Mesenchymal stem cell (in vitro differentiated cells and primary cell): Measurements from ENCODE around the gene ANKRD9.

Experiments
- DNase-seq: peaks from one replicate; pipeline ENCODE4 v3.0.0-alpha.2; 2013
- H2AFZ ChIP-seq: one replicate; pipeline ENCODE4 v1.6.1; 2013; ENCODE audit warnings: low read depth, mild to moderate bottlenecking, control low read depth, inconsistent platforms, low read length, moderate library complexity
- H2AK5ac ChIP-seq: 2 replicates; pipeline ENCODE4 v1.6.1; 2013; ENCODE audit warnings: low read length, moderate library complexity, mild to moderate bottlenecking, inconsistent platforms; ENCODE audit not compliant: severe bottlenecking
- H2BK120ac ChIP-seq: one replicate; pipeline ENCODE4 v1.6.1; 2013; ENCODE audit warnings: low read depth, mild to moderate bottlenecking, inconsistent platforms, low read length, moderate library complexity
- H2BK12ac ChIP-seq, 2 experiments: one replicate each; pipeline ENCODE4 v1.6.1; 2013; ENCODE audit warnings: inconsistent platforms in 2 of 2, low read length in 2 of 2, mild to moderate bottlenecking in 2 of 2, moderate library complexity in 2 of 2, control low read depth in 1 of 2
- H2BK15ac ChIP-seq: one replicate; pipeline ENCODE4 v1.6.1; 2013; ENCODE audit warnings: mild to moderate bottlenecking, low read depth, inconsistent platforms; ENCODE audit not compliant: poor library complexity, severe bottlenecking
- H2BK5ac ChIP-seq: 2 replicates; pipeline ENCODE4 v1.6.1; 2013; ENCODE audit warnings: low read depth, mild to moderate bottlenecking, low read length, control low read depth, inconsistent platforms; ENCODE audit not compliant: poor library complexity, severe bottlenecking
- H3K14ac ChIP-seq, 2 experiments: one replicate each; pipeline ENCODE4 v1.6.1; 2013; ENCODE audit warnings: inconsistent platforms in 2 of 2, low read length in 2 of 2, control low read depth in 1 of 2, mild to moderate bottlenecking in 1 of 2, moderate library complexity in 1 of 2
- H3K18ac ChIP-seq, 2 experiments: one replicate each; pipeline ENCODE4 v1.6.1; 2013; ENCODE audit warnings: inconsistent platforms in 2 of 2, low read length in 2 of 2, control low read depth in 1 of 2, low read depth in 1 of 2, mild to moderate bottlenecking in 1 of 2
- H3K23ac ChIP-seq, 2 experiments: one replicate each; pipeline ENCODE4 v1.6.1; 2013; ENCODE audit warnings: inconsistent platforms in 2 of 2, low read length in 2 of 2, mild to moderate bottlenecking in 2 of 2, moderate library complexity in 2 of 2, control low read depth in 1 of 2
- H3K27ac ChIP-seq: 2 replicates; pipeline ENCODE4 v1.5.1; 2013; ENCODE audit warnings: mild to moderate bottlenecking, moderate library complexity, low read length, control low read depth, inconsistent platforms; ENCODE audit not compliant: poor library complexity, severe bottlenecking
- H3K27me3 ChIP-seq, 2 experiments: 2 replicates each; pipeline versions ENCODE4 v1.6.1 to v1.7.0; 2013; ENCODE audit warnings: low read length in 2 of 2, mild to moderate bottlenecking in 2 of 2, moderate library complexity in 2 of 2, control low read depth in 1 of 2, inconsistent platforms in 1 of 2; ENCODE audit not compliant: control insufficient read depth in 1 of 2, insufficient read depth in 1 of 2
- H3K36me3 ChIP-seq, 2 experiments: 2 replicates each; pipeline versions ENCODE4 v1.6.1 to v1.7.0; 2013; ENCODE audit warnings: low read length in 2 of 2, control low read depth in 1 of 2, inconsistent platforms in 1 of 2, low read depth in 1 of 2, mild to moderate bottlenecking in 1 of 2; ENCODE audit not compliant: insufficient read depth in 2 of 2, control insufficient read depth in 1 of 2
- H3K4ac ChIP-seq, 2 experiments: one replicate each; pipeline ENCODE4 v1.6.1; 2013; ENCODE audit warnings: inconsistent platforms in 2 of 2, low read length in 2 of 2, mild to moderate bottlenecking in 2 of 2, moderate library complexity in 2 of 2, control low read depth in 1 of 2, low read depth in 1 of 2
- H3K4me1 ChIP-seq: 2 replicates; pipeline ENCODE4 v1.6.1; 2013; ENCODE audit warnings: low read depth, low read length, control low read depth; ENCODE audit not compliant: control insufficient read depth, insufficient read depth
- H3K4me2 ChIP-seq: 2 replicates; pipeline ENCODE4 v1.6.1; 2013; ENCODE audit warnings: low read length, mild to moderate bottlenecking, inconsistent platforms; ENCODE audit not compliant: poor library complexity, severe bottlenecking
- H3K4me3 ChIP-seq, 2 experiments: 2 replicates each; pipeline versions ENCODE4 v1.5.1 to v1.7.0; 2013; ENCODE audit warnings: low read length in 2 of 2, mild to moderate bottlenecking in 2 of 2, control low read depth in 1 of 2, low read depth in 1 of 2; ENCODE audit not compliant: insufficient read depth in 1 of 2
- H3K79me1 ChIP-seq: replicated peaks from 2 replicates; pipeline ENCODE4 v1.6.1; 2013; ENCODE audit warnings: mild to moderate bottlenecking, control low read depth, low read length, inconsistent platforms; ENCODE audit not compliant: poor library complexity, severe bottlenecking
- H3K9ac ChIP-seq: 2 replicates; pipeline ENCODE4 v1.7.0; 2013; ENCODE audit warnings: mild to moderate bottlenecking, low read length, moderate library complexity
- H3K9me3 ChIP-seq: 2 replicates; pipeline ENCODE4 v1.7.0; 2013; ENCODE audit warnings: mild to moderate bottlenecking, low read length; ENCODE audit not compliant: control insufficient read depth
- H4K8ac ChIP-seq: one replicate; pipeline ENCODE4 v1.6.1; 2013; ENCODE audit warnings: inconsistent platforms, mild to moderate bottlenecking, low read length, moderate library complexity
- H4K91ac ChIP-seq: one replicate; pipeline ENCODE4 v1.6.1; 2013; ENCODE audit warnings: mild to moderate bottlenecking, low read length, inconsistent platforms
- WGBS: methylation state at CpG from one replicate; pipeline ENCODE4 v1.1.7; 2013; ENCODE audit warnings: mixed read lengths; 5-methylcytosine and 5-hydroxymethylcytosine counted together

Gene ANKRD9

DNA sequence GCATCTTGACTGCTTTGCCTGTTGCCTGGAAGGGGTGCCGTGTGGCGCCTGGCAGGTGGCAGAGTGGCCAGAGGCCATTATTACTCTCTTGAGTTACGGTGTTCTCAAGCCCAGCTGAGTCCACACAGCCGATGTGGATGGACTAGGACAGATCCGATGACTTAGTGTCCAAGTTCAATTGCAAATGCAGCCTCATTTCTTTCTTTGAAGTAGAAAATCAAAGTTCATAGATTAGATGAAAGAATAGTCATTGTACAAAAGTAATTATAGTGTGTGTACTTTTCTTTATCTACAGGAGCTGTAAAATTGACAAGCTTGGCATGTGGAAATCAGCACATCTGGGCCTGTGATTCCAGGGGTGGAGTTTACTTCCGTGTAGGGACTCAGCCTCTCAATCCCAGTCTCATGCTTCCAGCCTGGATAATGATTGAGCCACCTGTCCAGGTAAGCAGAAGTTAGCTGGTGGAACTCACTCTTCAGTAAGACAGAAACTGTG is 44.7 kb downstream of the ANKRD9 start:
- H3K9ac ChIP-seq, result no peak overlapping the region
- H4K8ac ChIP-seq, result no peak overlapping the region
- no peak for DNase-seq
- H3K27me3 ChIP-seq, result no peaks in the 10 kb centered on the region
- no peak overlapping the region for H3K4me3 ChIP-seq
- H3K14ac ChIP-seq, result no peak overlapping the region
- 95% methylated on average over 6 of the region's 6 CpGs for WGBS
- H2BK15ac ChIP-seq, result no peak overlapping the region
- H4K91ac ChIP-seq, result no peak overlapping the region
- peaks cover 2% of the 10 kb centered on the region for H3K4me1 ChIP-seq
- H3K4me2 ChIP-seq, result no peak overlapping the region
- peaks cover 2% of the 10 kb centered on the region for H3K79me1 ChIP-seq
- H2BK12ac ChIP-seq, result no peak overlapping the region
- H3K18ac ChIP-seq, result no peak overlapping the region
- no peaks in the 10 kb centered on the region for H3K9me3 ChIP-seq
- H2AK5ac ChIP-seq, result no peak overlapping the region
- H3K36me3 ChIP-seq, result peaks cover 29 to 49% of the 10 kb centered on the region in 2 experiments
- H2BK120ac ChIP-seq, result no peak overlapping the region
- no peak overlapping the region for H3K27ac ChIP-seq
- no peak overlapping the region for H3K4ac ChIP-seq
- no peak overlapping the region for H2AFZ ChIP-seq
- no peak overlapping the region for H3K23ac ChIP-seq
- H2BK5ac ChIP-seq, result no peak overlapping the region

DNA sequence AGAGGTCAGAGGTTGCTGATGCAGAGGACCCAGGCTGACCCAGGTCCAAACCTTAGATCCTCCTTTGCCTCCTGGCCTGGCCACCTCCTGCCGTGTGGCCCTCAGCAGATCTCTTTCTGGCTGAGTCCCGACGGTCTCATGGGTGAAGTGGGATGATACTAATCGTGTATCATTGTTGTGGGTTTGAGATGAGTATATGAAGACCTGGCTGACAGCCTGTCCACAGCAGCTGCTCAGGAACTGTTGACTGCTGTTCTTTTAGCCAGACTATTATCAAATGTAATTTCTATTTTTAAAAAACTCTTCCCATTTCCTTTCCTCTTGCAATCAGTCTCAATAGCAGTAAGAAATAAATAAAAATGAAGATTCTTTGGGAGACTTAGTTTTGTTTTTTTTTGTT is 45.6 kb downstream of the ANKRD9 start:
- no peak for DNase-seq
- Histone ChIP-seq H3K9me3 (no peaks in the 10 kb centered on the region), H3K4me3 (peak overlapping the region in 1 of 2 experiments; percentile 23), H2BK15ac (no peak overlapping the region), H3K9ac (no peak overlapping the region), H3K4me2 (no peak overlapping the region), H4K91ac (no peak overlapping the region), H3K4ac (no peak overlapping the region), H3K4me1 (peaks cover 2% of the 10 kb centered on the region), H2AFZ (no peak overlapping the region), H2BK12ac (no peak overlapping the region), H2AK5ac (no peak overlapping the region), H3K14ac (no peak overlapping the region), H2BK120ac (no peak overlapping the region), H3K79me1 (peaks cover 2% of the 10 kb centered on the region), H3K27ac (no peak overlapping the region), H4K8ac (no peak overlapping the region), H3K23ac (no peak overlapping the region), H2BK5ac (no peak overlapping the region), H3K36me3 (peaks cover 35 to 51% of the 10 kb centered on the region in 2 experiments), H3K27me3 (no peaks in the 10 kb centered on the region), H3K18ac (no peak overlapping the region)
- WGBS, result 96% methylated on average over 3 of the region's 4 CpGs

- H2BK120ac ChIP-seq, result no peak overlapping the region
- no peak overlapping the region for H3K9ac ChIP-seq
- H3K27me3 ChIP-seq, result no peaks in the 10 kb centered on the region
- no peak overlapping the region for H3K4ac ChIP-seq
- no peak overlapping the region for H3K27ac ChIP-seq
- H3K18ac ChIP-seq, result no peak overlapping the region
- no peaks in the 10 kb centered on the region for H3K9me3 ChIP-seq
- no peak overlapping the region for H2BK5ac ChIP-seq
- WGBS, result 96% methylated on average over 4 of the region's 4 CpGs
- H2BK12ac ChIP-seq, result no peak overlapping the region
- H3K36me3 ChIP-seq, result peaks cover 39 to 52% of the 10 kb centered on the region in 2 experiments
- no peak overlapping the region for H4K8ac ChIP-seq
- no peak overlapping the region for H3K14ac ChIP-seq
- no peak overlapping the region for H4K91ac ChIP-seq
- H3K4me3 ChIP-seq, result no peak overlapping the region
- H3K4me1 ChIP-seq, result peaks cover 2% of the 10 kb centered on the region
- H2AK5ac ChIP-seq, result no peak overlapping the region
- DNase-seq, result no peak
- H3K23ac ChIP-seq, result no peak overlapping the region
- H3K79me1 ChIP-seq, result peaks cover 2% of the 10 kb centered on the region
- no peak overlapping the region for H2BK15ac ChIP-seq
- no peak overlapping the region for H2AFZ ChIP-seq
- no peak overlapping the region for H3K4me2 ChIP-seq
Observed at GRCh38 chr14:102462391-102462790, 47.2 kb downstream of the ANKRD9 start.

GRCh38 chr14:102461490-102462338 is 47.9 kb downstream of the ANKRD9 start:
- no peak overlapping the region for H3K4ac ChIP-seq
- no peak for DNase-seq
- H3K4me1 ChIP-seq, result peaks cover 2% of the 10 kb centered on the region
- no peak overlapping the region for H2BK12ac ChIP-seq
- H2BK15ac ChIP-seq, result no peak overlapping the region
- no peak overlapping the region for H2AK5ac ChIP-seq
- no peak overlapping the region for H3K23ac ChIP-seq
- H3K79me1 ChIP-seq, result peaks cover 2% of the 10 kb centered on the region
- H3K27me3 ChIP-seq, result no peaks in the 10 kb centered on the region
- peaks cover 43 to 52% of the 10 kb centered on the region in 2 experiments for H3K36me3 ChIP-seq
- H3K9ac ChIP-seq, result no peak overlapping the region
- no peak overlapping the region for H2BK120ac ChIP-seq
- no peak overlapping the region for H2BK5ac ChIP-seq
- no peak overlapping the region for H3K27ac ChIP-seq
- no peak overlapping the region for H4K91ac ChIP-seq
- H3K4me2 ChIP-seq, result no peak overlapping the region
- H2AFZ ChIP-seq, result no peak overlapping the region
- WGBS, result 96% methylated on average over 14 of the region's 14 CpGs
- no peak overlapping the region for H3K14ac ChIP-seq
- no peaks in the 10 kb centered on the region for H3K9me3 ChIP-seq
- H3K18ac ChIP-seq, result no peak overlapping the region
- H3K4me3 ChIP-seq, result no peak overlapping the region
- no peak overlapping the region for H4K8ac ChIP-seq
